HG03108 (cell line): ENCODE results near the gene CCDC148.

Experiments
- ATAC-seq: cut with Tn5 transposase; IDR thresholded peaks from one replicate; pipeline ENCODE4 v1.9.1; 2021; ENCODE audit warnings: moderate library complexity; ENCODE audit not compliant: unreplicated experiment

The CCDC148 gene

GRCh38 chr2:158130832-158131473, 325.6 kb downstream of the CCDC148 start:
- ATAC-seq: no peak

GRCh38 chr2:158129037-158129436, 327.5 kb downstream of the CCDC148 start:
- no peak for ATAC-seq

- no peak for ATAC-seq
These were observed 328.2 kb downstream of the CCDC148 start for GRCh38 chr2:158128168-158128973.

GRCh38 chr2:158127380-158127804, 329.2 kb downstream of the CCDC148 start:
- no peak for ATAC-seq

- ATAC-seq: no peak
These were observed 330.6 kb downstream of the CCDC148 start for GRCh38 chr2:158125756-158126498.

- no peak for ATAC-seq
These were observed 331.7 kb downstream of the CCDC148 start for GRCh38 chr2:158124896-158125295.
